ENCODE measurements around the gene NFYC.

DNA sequence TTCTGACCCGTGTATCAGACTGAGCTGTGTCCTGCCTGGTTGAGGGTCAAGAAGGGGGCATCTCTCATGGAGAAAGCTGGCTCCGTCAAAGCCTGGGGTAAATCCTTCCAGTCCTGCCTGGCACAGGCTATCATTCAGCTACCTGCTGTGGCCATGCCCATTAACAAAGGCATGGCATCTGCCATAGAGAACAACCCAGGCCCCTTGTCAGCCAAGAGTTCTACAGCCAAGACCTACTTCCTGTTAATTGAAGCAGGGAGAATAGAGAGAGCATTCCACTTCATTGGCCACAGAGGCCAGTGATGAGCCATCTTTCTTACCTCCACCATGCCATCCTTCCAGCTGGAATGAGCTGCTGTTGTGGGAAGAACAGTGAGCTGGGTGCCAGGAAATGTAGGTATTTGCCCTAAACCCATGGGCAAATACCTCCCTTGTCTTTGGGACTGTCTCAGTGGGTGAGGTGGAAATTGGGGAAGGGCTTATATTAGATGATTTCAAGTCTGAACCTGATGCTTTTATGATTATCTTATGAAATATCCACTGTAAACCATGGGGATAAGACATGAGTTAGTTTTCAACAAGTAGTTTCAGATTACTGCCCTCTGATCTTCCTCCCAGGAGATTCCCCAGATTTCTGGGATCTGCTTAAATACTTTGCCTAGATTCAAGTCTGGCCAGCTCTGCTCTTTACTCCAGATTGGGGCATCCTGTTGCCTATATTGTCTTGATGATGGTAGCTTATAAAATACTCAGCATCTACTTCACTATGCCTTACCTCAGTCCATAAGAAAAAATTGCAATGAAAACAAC lies 80.8 kb downstream of the NFYC start:
- TF ChIP-seq ZNF629 (tag by site-specific recombination; IDR thresholded peaks at IDR 0.05) (no peak), TCF7L2 (IDR thresholded peaks at IDR 0.05; ENCODE audit: borderline replicate concordance, low read depth, low read length) (no peak), ZNF140 (tag by site-specific recombination; IDR thresholded peaks at IDR 0.05) (no peak)
- TF ChIP-seq, protein P1, sequence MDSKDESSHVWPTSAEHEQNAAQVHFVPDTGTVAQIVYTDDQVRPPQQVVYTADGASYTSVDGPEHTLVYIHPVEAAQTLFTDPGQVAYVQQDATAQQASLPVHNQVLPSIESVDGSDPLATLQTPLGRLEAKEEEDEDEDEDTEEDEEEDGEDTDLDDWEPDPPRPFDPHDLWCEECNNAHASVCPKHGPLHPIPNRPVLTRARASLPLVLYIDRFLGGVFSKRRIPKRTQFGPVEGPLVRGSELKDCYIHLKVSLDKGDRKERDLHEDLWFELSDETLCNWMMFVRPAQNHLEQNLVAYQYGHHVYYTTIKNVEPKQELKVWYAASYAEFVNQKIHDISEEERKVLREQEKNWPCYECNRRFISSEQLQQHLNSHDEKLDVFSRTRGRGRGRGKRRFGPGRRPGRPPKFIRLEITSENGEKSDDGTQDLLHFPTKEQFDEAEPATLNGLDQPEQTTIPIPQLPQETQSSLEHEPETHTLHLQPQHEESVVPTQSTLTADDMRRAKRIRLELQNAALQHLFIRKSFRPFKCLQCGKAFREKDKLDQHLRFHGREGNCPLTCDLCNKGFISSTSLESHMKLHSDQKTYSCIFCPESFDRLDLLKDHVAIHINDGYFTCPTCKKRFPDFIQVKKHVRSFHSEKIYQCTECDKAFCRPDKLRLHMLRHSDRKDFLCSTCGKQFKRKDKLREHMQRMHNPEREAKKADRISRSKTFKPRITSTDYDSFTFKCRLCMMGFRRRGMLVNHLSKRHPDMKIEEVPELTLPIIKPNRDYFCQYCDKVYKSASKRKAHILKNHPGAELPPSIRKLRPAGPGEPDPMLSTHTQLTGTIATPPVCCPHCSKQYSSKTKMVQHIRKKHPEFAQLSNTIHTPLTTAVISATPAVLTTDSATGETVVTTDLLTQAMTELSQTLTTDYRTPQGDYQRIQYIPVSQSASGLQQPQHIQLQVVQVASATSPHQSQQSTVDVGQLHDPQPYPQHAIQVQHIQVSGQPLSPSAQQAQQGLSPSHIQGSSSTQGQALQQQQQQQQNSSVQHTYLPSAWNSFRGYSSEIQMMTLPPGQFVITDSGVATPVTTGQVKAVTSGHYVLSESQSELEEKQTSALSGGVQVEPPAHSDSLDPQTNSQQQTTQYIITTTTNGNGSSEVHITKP (tag by site-specific recombination; IDR thresholded peaks at IDR 0.05) = no peak
- TF ChIP-seq, protein P2, sequence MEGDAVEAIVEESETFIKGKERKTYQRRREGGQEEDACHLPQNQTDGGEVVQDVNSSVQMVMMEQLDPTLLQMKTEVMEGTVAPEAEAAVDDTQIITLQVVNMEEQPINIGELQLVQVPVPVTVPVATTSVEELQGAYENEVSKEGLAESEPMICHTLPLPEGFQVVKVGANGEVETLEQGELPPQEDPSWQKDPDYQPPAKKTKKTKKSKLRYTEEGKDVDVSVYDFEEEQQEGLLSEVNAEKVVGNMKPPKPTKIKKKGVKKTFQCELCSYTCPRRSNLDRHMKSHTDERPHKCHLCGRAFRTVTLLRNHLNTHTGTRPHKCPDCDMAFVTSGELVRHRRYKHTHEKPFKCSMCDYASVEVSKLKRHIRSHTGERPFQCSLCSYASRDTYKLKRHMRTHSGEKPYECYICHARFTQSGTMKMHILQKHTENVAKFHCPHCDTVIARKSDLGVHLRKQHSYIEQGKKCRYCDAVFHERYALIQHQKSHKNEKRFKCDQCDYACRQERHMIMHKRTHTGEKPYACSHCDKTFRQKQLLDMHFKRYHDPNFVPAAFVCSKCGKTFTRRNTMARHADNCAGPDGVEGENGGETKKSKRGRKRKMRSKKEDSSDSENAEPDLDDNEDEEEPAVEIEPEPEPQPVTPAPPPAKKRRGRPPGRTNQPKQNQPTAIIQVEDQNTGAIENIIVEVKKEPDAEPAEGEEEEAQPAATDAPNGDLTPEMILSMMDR (tag by site-specific recombination; IDR thresholded peaks at IDR 0.05) = no peak
- TF ChIP-seq, protein P3, sequence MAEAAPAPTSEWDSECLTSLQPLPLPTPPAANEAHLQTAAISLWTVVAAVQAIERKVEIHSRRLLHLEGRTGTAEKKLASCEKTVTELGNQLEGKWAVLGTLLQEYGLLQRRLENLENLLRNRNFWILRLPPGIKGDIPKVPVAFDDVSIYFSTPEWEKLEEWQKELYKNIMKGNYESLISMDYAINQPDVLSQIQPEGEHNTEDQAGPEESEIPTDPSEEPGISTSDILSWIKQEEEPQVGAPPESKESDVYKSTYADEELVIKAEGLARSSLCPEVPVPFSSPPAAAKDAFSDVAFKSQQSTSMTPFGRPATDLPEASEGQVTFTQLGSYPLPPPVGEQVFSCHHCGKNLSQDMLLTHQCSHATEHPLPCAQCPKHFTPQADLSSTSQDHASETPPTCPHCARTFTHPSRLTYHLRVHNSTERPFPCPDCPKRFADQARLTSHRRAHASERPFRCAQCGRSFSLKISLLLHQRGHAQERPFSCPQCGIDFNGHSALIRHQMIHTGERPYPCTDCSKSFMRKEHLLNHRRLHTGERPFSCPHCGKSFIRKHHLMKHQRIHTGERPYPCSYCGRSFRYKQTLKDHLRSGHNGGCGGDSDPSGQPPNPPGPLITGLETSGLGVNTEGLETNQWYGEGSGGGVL (tag by site-specific recombination; IDR thresholded peaks at IDR 0.05) = no peak
- TF ChIP-seq, protein P4, sequence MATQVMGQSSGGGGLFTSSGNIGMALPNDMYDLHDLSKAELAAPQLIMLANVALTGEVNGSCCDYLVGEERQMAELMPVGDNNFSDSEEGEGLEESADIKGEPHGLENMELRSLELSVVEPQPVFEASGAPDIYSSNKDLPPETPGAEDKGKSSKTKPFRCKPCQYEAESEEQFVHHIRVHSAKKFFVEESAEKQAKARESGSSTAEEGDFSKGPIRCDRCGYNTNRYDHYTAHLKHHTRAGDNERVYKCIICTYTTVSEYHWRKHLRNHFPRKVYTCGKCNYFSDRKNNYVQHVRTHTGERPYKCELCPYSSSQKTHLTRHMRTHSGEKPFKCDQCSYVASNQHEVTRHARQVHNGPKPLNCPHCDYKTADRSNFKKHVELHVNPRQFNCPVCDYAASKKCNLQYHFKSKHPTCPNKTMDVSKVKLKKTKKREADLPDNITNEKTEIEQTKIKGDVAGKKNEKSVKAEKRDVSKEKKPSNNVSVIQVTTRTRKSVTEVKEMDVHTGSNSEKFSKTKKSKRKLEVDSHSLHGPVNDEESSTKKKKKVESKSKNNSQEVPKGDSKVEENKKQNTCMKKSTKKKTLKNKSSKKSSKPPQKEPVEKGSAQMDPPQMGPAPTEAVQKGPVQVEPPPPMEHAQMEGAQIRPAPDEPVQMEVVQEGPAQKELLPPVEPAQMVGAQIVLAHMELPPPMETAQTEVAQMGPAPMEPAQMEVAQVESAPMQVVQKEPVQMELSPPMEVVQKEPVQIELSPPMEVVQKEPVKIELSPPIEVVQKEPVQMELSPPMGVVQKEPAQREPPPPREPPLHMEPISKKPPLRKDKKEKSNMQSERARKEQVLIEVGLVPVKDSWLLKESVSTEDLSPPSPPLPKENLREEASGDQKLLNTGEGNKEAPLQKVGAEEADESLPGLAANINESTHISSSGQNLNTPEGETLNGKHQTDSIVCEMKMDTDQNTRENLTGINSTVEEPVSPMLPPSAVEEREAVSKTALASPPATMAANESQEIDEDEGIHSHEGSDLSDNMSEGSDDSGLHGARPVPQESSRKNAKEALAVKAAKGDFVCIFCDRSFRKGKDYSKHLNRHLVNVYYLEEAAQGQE (tag by site-specific recombination; IDR thresholded peaks at IDR 0.05) = no peak

All from HEK293 (cell line).